Mammary epithelial cell (primary cell): Measurements from ENCODE around the gene DNAJA1.

ENCODE experiments used
- CTCF ChIP-seq, 2 donors: IDR thresholded peaks in 1 of 2; conservative IDR thresholded peaks in 1 of 2; 2 replicates each; pipeline ENCODE4 v1.5.1; 2011 to 2012; ENCODE audit warnings: inconsistent platforms in 2 of 2, low read length in 2 of 2, mild to moderate bottlenecking in 2 of 2, control low read depth in 1 of 2, low read depth in 1 of 2; ENCODE audit not compliant: insufficient read depth in 1 of 2; ENCODE audit errors: extremely low read depth in 1 of 2
- EZH2 ChIP-seq: IDR thresholded peaks from 2 replicates; pipeline ENCODE4 v1.6.1; 2012; ENCODE audit warnings: low read length, inconsistent platforms, borderline replicate concordance

GRCh38 chr9:33041432-33042188, 16.5 kb downstream of the DNAJA1 start:
- TF ChIP-seq CTCF (conservative IDR thresholded peaks at IDR 0.05 in 1 of 2, IDR thresholded peaks at IDR 0.05 in 1 of 2; ENCODE audit: extremely low read depth in 1 of 2, insufficient read depth in 1 of 2, low read depth in 1 of 2, low read length in 2 of 2) (no peak), EZH2 (no peak)
